SHP77 (cell line): Measurements from ENCODE around the gene SLC44A2.
A peak's percentile ranks its signal among the peaks of the same experiment; 100 is the strongest.
"Not testable (repeated sequence)": the region's sequence is repeated elsewhere in the genome, so short reads cannot be mapped to it uniquely, and the experiment has no call there.

Source experiments
- DNase-seq, 2 experiments: peaks; one replicate each; lab custom pipeline; 2025; lab: John Stamatoyannopoulos, UW

SLC44A2 gene

GRCh38 chr19:10651851-10652250, 26.5 kb downstream of the SLC44A2 start:
- no peak for DNase-seq

GRCh38 chr19:10653482-10653731, 28.1 kb downstream of the SLC44A2 start:
- DNase-seq: no peak

GRCh38 chr19:10653732-10654609, 28.6 kb downstream of the SLC44A2 start, which contains the start of gene ILF3:
TSS of gene ILF3 (plus strand) at chr19:10654346. CDS start at chr19:10670606, 16,260 bp downstream.
- DNase-seq: peak; percentile 99

GRCh38 chr19:10654610-10655456, 29.5 kb downstream of the SLC44A2 start:
- DNase-seq: peak; percentile 38 to 70

- no peak for DNase-seq
Observed at GRCh38 chr19:10655457-10656312, 30.3 kb downstream of the SLC44A2 start.

GRCh38 chr19:10660346-10660745, 35.0 kb downstream of the SLC44A2 start:
- DNase-seq: no peak

- DNase-seq: no peak
Observed at GRCh38 chr19:10661946-10662345, 36.6 kb downstream of the SLC44A2 start.

GRCh38 chr19:10662384-10663251, 37.3 kb downstream of the SLC44A2 start:
- no peak for DNase-seq

- DNase-seq: not testable (repeated sequence)
Observed at GRCh38 chr19:10663252-10663563, 37.9 kb downstream of the SLC44A2 start.

- DNase-seq: no peak
Observed at GRCh38 chr19:10667867-10668266, 42.5 kb downstream of the SLC44A2 start.

GRCh38 chr19:10669246-10669645, 43.9 kb downstream of the SLC44A2 start:
- DNase-seq: no peak

GRCh38 chr19:10670182-10670581, 44.8 kb downstream of the SLC44A2 start:
- no peak for DNase-seq

GRCh38 chr19:10670876-10671804, 45.8 kb downstream of the SLC44A2 start:
- DNase-seq: no peak

GRCh38 chr19:10671922-10672321, 46.6 kb downstream of the SLC44A2 start:
- DNase-seq: not testable (repeated sequence)

- not testable (repeated sequence) for DNase-seq
Observed at GRCh38 chr19:10675214-10675613, 49.9 kb downstream of the SLC44A2 start.

GRCh38 chr19:10677751-10678150, 52.4 kb downstream of the SLC44A2 start:
- no peak for DNase-seq

- no peak for DNase-seq
Observed at GRCh38 chr19:10678813-10679212, 53.5 kb downstream of the SLC44A2 start.

- DNase-seq: no peak
Observed at GRCh38 chr19:10679743-10680142, 54.4 kb downstream of the SLC44A2 start.

- no peak for DNase-seq
Observed at GRCh38 chr19:10680545-10681135, 55.3 kb downstream of the SLC44A2 start.

- no peak for DNase-seq
Observed at GRCh38 chr19:10681658-10682057, 56.3 kb downstream of the SLC44A2 start.
